GM12878 (cell line): ENCODE measurements around the gene ABCC1.

Experiments
- BACH1 ChIP-seq: fragments of 450-650 bp; IDR thresholded peaks from 2 replicates; pipeline ENCODE4 v1.6.1; 2017; ENCODE audit warnings: mild to moderate bottlenecking, borderline replicate concordance
- LARP7 ChIP-seq: fragments of 450-650 bp; IDR thresholded peaks from 2 replicates; pipeline ENCODE4 v1.6.1; 2017; ENCODE audit warnings: mild to moderate bottlenecking
- NFXL1 ChIP-seq: fragments of 450-650 bp; IDR thresholded peaks from 2 replicates; pipeline ENCODE4 v1.6.1; 2017; ENCODE audit warnings: antibody characterized with exemption, mild to moderate bottlenecking, borderline replicate concordance
- POLR2A ChIP-seq: IDR thresholded peaks from 2 replicates; pipeline ENCODE4 v1.6.1; 2011; ENCODE audit warnings: low read depth, mild to moderate bottlenecking, low read length
- POLR2AphosphoS5 ChIP-seq: IDR thresholded peaks from 2 replicates; pipeline ENCODE4 v1.6.1; 2011; ENCODE audit warnings: mild to moderate bottlenecking, low read length, inconsistent platforms
- SP1 ChIP-seq: IDR thresholded peaks from one replicate; pipeline ENCODE4 v1.6.1; 2011; ENCODE audit warnings: low read depth, low read length
- SUPT20H ChIP-seq: IDR thresholded peaks from 2 replicates; pipeline ENCODE4 v1.6.1; 2011; ENCODE audit warnings: low read depth, mild to moderate bottlenecking, low read length, moderate library complexity, borderline replicate concordance; ENCODE audit not compliant: control insufficient read depth
- TF ChIP-seq, protein P1 (sequence below): IDR thresholded peaks from 2 replicates; pipeline ENCODE4 v1.6.1; 2012; ENCODE audit warnings: low read depth, low read length, improper control_type of control experiment
- TF ChIP-seq, protein P2 (sequence below): IDR thresholded peaks from 2 replicates; pipeline ENCODE4 v1.6.1; 2011; ENCODE audit warnings: low read depth, mild to moderate bottlenecking, low read length, moderate library complexity, borderline replicate concordance; ENCODE audit errors: extremely low read depth
- TF ChIP-seq, protein P3 (sequence below), 3 experiments: IDR thresholded peaks in 2 of 3; conservative IDR thresholded peaks in 1 of 3; 2 replicates each; pipeline ENCODE4 v1.5.1; 2011; ENCODE audit warnings: low read depth in 3 of 3, low read length in 3 of 3, mild to moderate bottlenecking in 3 of 3, control low read depth in 2 of 3, moderate library complexity in 2 of 3, inconsistent platforms in 1 of 3, mixed read lengths in 1 of 3; ENCODE audit not compliant: control insufficient read depth in 2 of 3, insufficient read depth in 1 of 3; ENCODE audit errors: extremely low read depth in 1 of 3
- TF ChIP-seq, protein P4 (sequence below): fragments of 150-350 bp; IDR thresholded peaks from 2 replicates; pipeline ENCODE4 v1.6.1; 2016; ENCODE audit warnings: low read depth, low read length

DNA sequence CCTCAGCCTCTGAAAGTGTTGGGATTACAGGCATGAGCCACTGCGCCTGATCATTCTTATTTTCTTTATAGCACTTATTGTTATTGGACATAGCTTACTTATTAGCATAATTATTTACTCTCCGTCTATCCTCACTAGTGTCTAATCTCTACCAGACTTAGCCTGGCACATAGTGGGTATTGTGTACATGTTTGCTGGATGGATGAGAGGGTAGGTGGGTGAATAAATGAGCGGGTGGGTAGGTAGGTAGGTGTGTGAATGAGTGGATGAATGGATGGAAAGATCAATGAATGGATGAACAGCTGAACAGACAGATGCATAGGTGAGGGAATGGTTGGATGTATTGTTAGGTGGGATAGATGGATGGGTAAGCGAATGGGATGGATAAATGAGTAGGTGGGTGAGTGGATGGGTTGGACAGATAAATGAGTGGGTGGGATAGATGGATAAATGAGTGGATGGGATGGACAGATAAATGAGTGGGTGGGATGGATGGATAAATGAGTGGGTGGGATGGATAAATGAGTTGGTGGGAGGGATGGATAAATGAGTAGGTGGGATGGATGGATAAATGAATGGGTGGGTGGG lies 222.0 kb downstream of the ABCC1 start:
- TF ChIP-seq, protein P1, sequence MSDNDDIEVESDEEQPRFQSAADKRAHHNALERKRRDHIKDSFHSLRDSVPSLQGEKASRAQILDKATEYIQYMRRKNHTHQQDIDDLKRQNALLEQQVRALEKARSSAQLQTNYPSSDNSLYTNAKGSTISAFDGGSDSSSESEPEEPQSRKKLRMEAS = no peak
- TF ChIP-seq POLR2A (no peak), POLR2AphosphoS5 (no peak), LARP7 (no peak), BACH1 (no peak), NFXL1 (no peak), SP1 (no peak), SUPT20H (no peak)
- TF ChIP-seq, protein P2, sequence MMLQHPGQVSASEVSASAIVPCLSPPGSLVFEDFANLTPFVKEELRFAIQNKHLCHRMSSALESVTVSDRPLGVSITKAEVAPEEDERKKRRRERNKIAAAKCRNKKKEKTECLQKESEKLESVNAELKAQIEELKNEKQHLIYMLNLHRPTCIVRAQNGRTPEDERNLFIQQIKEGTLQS = no peak
- TF ChIP-seq, protein P3, sequence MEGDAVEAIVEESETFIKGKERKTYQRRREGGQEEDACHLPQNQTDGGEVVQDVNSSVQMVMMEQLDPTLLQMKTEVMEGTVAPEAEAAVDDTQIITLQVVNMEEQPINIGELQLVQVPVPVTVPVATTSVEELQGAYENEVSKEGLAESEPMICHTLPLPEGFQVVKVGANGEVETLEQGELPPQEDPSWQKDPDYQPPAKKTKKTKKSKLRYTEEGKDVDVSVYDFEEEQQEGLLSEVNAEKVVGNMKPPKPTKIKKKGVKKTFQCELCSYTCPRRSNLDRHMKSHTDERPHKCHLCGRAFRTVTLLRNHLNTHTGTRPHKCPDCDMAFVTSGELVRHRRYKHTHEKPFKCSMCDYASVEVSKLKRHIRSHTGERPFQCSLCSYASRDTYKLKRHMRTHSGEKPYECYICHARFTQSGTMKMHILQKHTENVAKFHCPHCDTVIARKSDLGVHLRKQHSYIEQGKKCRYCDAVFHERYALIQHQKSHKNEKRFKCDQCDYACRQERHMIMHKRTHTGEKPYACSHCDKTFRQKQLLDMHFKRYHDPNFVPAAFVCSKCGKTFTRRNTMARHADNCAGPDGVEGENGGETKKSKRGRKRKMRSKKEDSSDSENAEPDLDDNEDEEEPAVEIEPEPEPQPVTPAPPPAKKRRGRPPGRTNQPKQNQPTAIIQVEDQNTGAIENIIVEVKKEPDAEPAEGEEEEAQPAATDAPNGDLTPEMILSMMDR (IDR thresholded peaks at IDR 0.05 in 2 of 3, conservative IDR thresholded peaks at IDR 0.05 in 1 of 3; ENCODE audit: control insufficient read depth in 2 of 3, extremely low read depth in 1 of 3, insufficient read depth in 1 of 3, low read depth in 3 of 3, low read length in 3 of 3) = no peak
- TF ChIP-seq, protein P4, sequence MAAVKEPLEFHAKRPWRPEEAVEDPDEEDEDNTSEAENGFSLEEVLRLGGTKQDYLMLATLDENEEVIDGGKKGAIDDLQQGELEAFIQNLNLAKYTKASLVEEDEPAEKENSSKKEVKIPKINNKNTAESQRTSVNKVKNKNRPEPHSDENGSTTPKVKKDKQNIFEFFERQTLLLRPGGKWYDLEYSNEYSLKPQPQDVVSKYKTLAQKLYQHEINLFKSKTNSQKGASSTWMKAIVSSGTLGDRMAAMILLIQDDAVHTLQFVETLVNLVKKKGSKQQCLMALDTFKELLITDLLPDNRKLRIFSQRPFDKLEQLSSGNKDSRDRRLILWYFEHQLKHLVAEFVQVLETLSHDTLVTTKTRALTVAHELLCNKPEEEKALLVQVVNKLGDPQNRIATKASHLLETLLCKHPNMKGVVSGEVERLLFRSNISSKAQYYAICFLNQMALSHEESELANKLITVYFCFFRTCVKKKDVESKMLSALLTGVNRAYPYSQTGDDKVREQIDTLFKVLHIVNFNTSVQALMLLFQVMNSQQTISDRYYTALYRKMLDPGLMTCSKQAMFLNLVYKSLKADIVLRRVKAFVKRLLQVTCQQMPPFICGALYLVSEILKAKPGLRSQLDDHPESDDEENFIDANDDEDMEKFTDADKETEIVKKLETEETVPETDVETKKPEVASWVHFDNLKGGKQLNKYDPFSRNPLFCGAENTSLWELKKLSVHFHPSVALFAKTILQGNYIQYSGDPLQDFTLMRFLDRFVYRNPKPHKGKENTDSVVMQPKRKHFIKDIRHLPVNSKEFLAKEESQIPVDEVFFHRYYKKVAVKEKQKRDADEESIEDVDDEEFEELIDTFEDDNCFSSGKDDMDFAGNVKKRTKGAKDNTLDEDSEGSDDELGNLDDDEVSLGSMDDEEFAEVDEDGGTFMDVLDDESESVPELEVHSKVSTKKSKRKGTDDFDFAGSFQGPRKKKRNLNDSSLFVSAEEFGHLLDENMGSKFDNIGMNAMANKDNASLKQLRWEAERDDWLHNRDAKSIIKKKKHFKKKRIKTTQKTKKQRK = no peak
